Measurements from ENCODE around the gene ABLIM1. TPM values are rescaled to one million over a fixed set of nuclear protein-coding genes. Genes with fewer than 3 reads are reported as not detected.
"Not testable (repeated sequence)": the region's sequence is repeated elsewhere in the genome, so short reads cannot be mapped to it uniquely, and the experiment has no call there.

The ABLIM1 gene
- total RNA-seq, 1 experiment from 2014 or later: 274 TPM

- BruUV-seq (replicated peaks); in situ Hi-C loops (cut with HindIII; ENCODE audit: low pct_unique_long_range_greater_than_20kb, low sequenced_read_pairs); H3K27me3 ChIP-seq (ENCODE audit: control insufficient read depth, insufficient read depth, low read length); H3K9me3 ChIP-seq (ENCODE audit: control insufficient read depth, insufficient read depth, low read depth, low read length); H3K4me3 ChIP-seq (ENCODE audit: low read depth in 2 of 2, low read length in 2 of 2); ATAC-seq; POLR2A ChIA-PET; CTCF ChIA-PET; intact Hi-C loops (cut with micrococcal nuclease; ENCODE audit: unreplicated experiment); DNase-seq (ENCODE audit: low read depth, low spot score); H3K36me3 ChIP-seq (ENCODE audit: control insufficient read depth, insufficient read depth, low read length): not testable (repeated sequence)
- Histone ChIP-seq H3K27ac (ENCODE audit: low read length) (peak overlapping the region; percentile 100), H3K4me1 (ENCODE audit: control insufficient read depth, insufficient read depth, low read length) (peaks cover 80% of the 10 kb centered on the region)
- 0 out of 2 replicates have a peak, but pooled peaks have one; percentile 0 for TF ChIP-seq CTCF (IDR thresholded peaks at IDR 0.05)
These were observed 38.2 kb upstream of the ABLIM1 start for GRCh38 chr10:114696301-114696700.

- ChIA-PET CTCF (interaction anchor here (1.1 to 1.2 kb wide), 2 partner anchors 10 to 141 kb away, joined by 3 to 5 read pairs; no protein-coding TSS in a partner anchor), POLR2A (interaction anchor here (0.5 kb wide), 1 partner anchor 52 kb away, joined by 3 read pairs; no protein-coding TSS in a partner anchor)
- BruUV-seq (replicated peaks): no TSS peak
- no peaks in the 10 kb centered on the region for H3K27me3 ChIP-seq (ENCODE audit: control insufficient read depth, insufficient read depth, low read length)
- H3K4me3 ChIP-seq (ENCODE audit: low read depth in 2 of 2, low read length in 2 of 2): no peak overlapping the region
- H3K36me3 ChIP-seq (ENCODE audit: control insufficient read depth, insufficient read depth, low read length): no peaks in the 10 kb centered on the region
- H3K9me3 ChIP-seq (ENCODE audit: control insufficient read depth, insufficient read depth, low read depth, low read length): 0 out of 2 replicates have a peak, but pooled peaks cover under 1% of the 10 kb centered on the region
- peak overlapping the region; percentile 100 for H3K27ac ChIP-seq (ENCODE audit: low read length)
- peaks cover 83% of the 10 kb centered on the region for H3K4me1 ChIP-seq (ENCODE audit: control insufficient read depth, insufficient read depth, low read length)
- intact Hi-C loops (cut with micrococcal nuclease; ENCODE audit: unreplicated experiment) (loop anchor here (5.0 kb wide), 1 partner anchor 147 kb away; no protein-coding TSS in a partner anchor), in situ Hi-C loops (cut with HindIII; ENCODE audit: low pct_unique_long_range_greater_than_20kb, low sequenced_read_pairs) (no loop called here)
- no peak for DNase-seq (ENCODE audit: low read depth, low spot score)
- TF ChIP-seq POLR2AphosphoS5 (IDR thresholded peaks at IDR 0.05; ENCODE audit: low read depth, low read length): no peak
- peak; percentile 92 for TF ChIP-seq CTCF (IDR thresholded peaks at IDR 0.05)
- no peak for TF ChIP-seq TCF7L2 (IDR thresholded peaks at IDR 0.05; ENCODE audit: low read depth, low read length)
- ATAC-seq: peak; percentile 23; the same call in 1 of the 2 replicates
These were observed 36.7 kb upstream of the ABLIM1 start for GRCh38 chr10:114694752-114695151.

- DNase-seq (ENCODE audit: low read depth, low spot score): no peak
- Histone ChIP-seq H3K9me3 (ENCODE audit: control insufficient read depth, insufficient read depth, low read depth, low read length) (no peaks in the 10 kb centered on the region), H3K36me3 (ENCODE audit: control insufficient read depth, insufficient read depth, low read length) (no peaks in the 10 kb centered on the region), H3K27ac (ENCODE audit: low read length) (peak overlapping the region; percentile 100), H3K4me1 (ENCODE audit: control insufficient read depth, insufficient read depth, low read length) (peaks cover 79% of the 10 kb centered on the region), H3K4me3 (ENCODE audit: low read depth in 2 of 2, low read length in 2 of 2) (no peak overlapping the region), H3K27me3 (ENCODE audit: control insufficient read depth, insufficient read depth, low read length) (no peaks in the 10 kb centered on the region)
- BruUV-seq (replicated peaks): no TSS peak
- POLR2A ChIA-PET: interaction anchor here (0.6 kb wide), 1 partner anchor 47 kb away, joined by 3 read pairs; no protein-coding TSS in a partner anchor
- in situ Hi-C loops (cut with HindIII; ENCODE audit: low pct_unique_long_range_greater_than_20kb, low sequenced_read_pairs) (no loop called here), intact Hi-C loops (cut with micrococcal nuclease; ENCODE audit: unreplicated experiment) (loop anchor here (5.0 kb wide), 1 partner anchor 147 kb away; no protein-coding TSS in a partner anchor)
- TF ChIP-seq SIN3A (IDR thresholded peaks at IDR 0.05; ENCODE audit: borderline replicate concordance, insufficient read depth, low read depth, low read length) (no peak), REST (IDR thresholded peaks at IDR 0.05; ENCODE audit: insufficient read depth in 1 of 2, low read depth in 2 of 2, low read length in 1 of 2) (no peak)
- CTCF ChIA-PET: interaction anchor here (1.1 to 1.2 kb wide), 5 partner anchors 10 to 223 kb away, joined by 3 to 5 read pairs (median 3); no protein-coding TSS in a partner anchor
- ATAC-seq: no peak
These were observed 36.0 kb upstream of the ABLIM1 start for GRCh38 chr10:114694062-114694461.

Data from Panc1 (cell line).